ENCODE measurements around the gene ARHGEF38.

GRCh38 chr4:105509714-105510113 lies 42.7 kb upstream of the ARHGEF38 start:
- TF ChIP-seq, protein P1, sequence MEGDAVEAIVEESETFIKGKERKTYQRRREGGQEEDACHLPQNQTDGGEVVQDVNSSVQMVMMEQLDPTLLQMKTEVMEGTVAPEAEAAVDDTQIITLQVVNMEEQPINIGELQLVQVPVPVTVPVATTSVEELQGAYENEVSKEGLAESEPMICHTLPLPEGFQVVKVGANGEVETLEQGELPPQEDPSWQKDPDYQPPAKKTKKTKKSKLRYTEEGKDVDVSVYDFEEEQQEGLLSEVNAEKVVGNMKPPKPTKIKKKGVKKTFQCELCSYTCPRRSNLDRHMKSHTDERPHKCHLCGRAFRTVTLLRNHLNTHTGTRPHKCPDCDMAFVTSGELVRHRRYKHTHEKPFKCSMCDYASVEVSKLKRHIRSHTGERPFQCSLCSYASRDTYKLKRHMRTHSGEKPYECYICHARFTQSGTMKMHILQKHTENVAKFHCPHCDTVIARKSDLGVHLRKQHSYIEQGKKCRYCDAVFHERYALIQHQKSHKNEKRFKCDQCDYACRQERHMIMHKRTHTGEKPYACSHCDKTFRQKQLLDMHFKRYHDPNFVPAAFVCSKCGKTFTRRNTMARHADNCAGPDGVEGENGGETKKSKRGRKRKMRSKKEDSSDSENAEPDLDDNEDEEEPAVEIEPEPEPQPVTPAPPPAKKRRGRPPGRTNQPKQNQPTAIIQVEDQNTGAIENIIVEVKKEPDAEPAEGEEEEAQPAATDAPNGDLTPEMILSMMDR (IDR thresholded peaks at IDR 0.05) = no peak
- TF ChIP-seq POLR2AphosphoS5 (IDR thresholded peaks at IDR 0.05) (no peak), POLR2A (IDR thresholded peaks at IDR 0.05) (no peak)
